Heart left ventricle (tissue), 13 donors: Measurements from ENCODE around the gene CHST5.

Source experiments
- POLR2A ChIP-seq, 2 donors: fragments of 450-650 bp; IDR thresholded peaks; one replicate each; pipeline ENCODE4 v1.6.1; 2017; ENCODE audit warnings: antibody characterized with exemption in 2 of 2, mild to moderate bottlenecking in 2 of 2, moderate library complexity in 2 of 2
- TF ChIP-seq, protein P1 (sequence below), 12 donors: fragments of 200-600 bp; sonication (generic) in 4 of 12; IDR thresholded peaks; one replicate each; pipeline versions ENCODE4 v1.5.0 to v1.8.0; 2018 to 2022; ENCODE audit warnings: antibody characterized with exemption in 12 of 12, mild to moderate bottlenecking in 5 of 12
- donor health status: ischemic (EF 13 %, LVEDD 7.1; RV severe dilation, severe dysfunction).
- donor health status: DM: no; HTN: yes; CAD: no.
- donor health status: DM: no; HTN: no; CAD: no.
- donor health status: ischemic (EF 25% LVEDD 6.9; RV normal size, moderate dysfunction).
- donor health status: ischemic (EF 25% LVEDD 5.7; RV mildly dilated, moderate dysfunction).
- donor health status: ischemic (EF 35%, LVEDD 5.7; RV mildly dilated, moderate dysfunction).
- donor health status: nonischemic (EF 11% LVEDD 7.7; RV severe dilation, severe dysfunction).
- donor health status: DM: yes; HTN: yes; CAD: no.
- donor health status: PGD.
- donor health status: ischemic (EF 29% LVEDD 5.4; RV normal size, mild dysfunction).
- donor health status: nonischemic (EF 23%, LVEDD 6.1; RV moderate dilation, normal function).

DNA sequence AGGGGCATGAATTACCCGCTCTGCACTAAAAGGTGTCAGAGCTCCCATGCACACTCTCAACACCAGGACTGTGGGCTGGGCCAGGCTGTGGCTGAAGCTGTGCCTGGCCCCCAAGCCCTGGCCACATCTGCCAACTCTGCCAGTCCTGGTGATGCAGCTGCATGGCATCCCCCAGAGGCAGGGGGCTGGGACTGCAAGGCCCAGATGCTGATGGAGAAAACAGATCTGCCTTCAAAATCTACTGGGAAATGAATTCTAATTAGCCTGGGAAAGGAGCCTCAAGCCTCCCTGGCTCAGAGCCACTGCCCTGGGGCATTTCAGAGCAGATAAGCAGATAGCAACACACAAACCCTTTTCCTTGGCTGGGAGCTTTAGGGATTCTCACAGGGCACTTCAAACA, 44.0 kb downstream of the CHST5 start:
- TF ChIP-seq, protein P1, sequence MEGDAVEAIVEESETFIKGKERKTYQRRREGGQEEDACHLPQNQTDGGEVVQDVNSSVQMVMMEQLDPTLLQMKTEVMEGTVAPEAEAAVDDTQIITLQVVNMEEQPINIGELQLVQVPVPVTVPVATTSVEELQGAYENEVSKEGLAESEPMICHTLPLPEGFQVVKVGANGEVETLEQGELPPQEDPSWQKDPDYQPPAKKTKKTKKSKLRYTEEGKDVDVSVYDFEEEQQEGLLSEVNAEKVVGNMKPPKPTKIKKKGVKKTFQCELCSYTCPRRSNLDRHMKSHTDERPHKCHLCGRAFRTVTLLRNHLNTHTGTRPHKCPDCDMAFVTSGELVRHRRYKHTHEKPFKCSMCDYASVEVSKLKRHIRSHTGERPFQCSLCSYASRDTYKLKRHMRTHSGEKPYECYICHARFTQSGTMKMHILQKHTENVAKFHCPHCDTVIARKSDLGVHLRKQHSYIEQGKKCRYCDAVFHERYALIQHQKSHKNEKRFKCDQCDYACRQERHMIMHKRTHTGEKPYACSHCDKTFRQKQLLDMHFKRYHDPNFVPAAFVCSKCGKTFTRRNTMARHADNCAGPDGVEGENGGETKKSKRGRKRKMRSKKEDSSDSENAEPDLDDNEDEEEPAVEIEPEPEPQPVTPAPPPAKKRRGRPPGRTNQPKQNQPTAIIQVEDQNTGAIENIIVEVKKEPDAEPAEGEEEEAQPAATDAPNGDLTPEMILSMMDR (IDR thresholded peaks at IDR 0.05), result no peak
- TF ChIP-seq POLR2A (IDR thresholded peaks at IDR 0.05), result no peak
